Measurements from ENCODE around the gene MIGA2.

DNA sequence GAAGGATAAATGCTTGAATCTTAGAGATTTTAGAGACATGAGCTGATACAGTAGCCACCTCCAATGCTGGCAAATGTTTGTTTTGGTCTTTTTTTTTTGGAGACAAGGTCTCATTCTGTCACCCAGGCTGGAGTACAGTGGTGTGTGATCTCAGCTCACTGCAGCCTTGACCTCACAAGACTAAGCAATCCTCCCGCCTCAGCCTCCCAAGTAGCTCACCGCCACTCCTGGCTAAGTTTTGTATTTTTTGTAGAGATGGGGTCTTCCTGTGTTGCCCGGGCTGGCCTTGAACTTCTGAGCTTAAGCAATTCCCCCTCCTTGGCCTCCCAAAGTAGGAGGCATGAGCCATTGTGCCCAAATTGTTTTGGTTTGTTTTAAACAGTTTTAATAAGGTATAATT, 37.7 kb downstream of the MIGA2 start:
- TF ChIP-seq REST (IDR thresholded peaks at IDR 0.05; ENCODE audit: insufficient read depth in 1 of 2, low read depth in 2 of 2, low read length in 2 of 2) (no peak), POLR2AphosphoS5 (IDR thresholded peaks at IDR 0.05; ENCODE audit: low read depth, low read length) (no peak), SIN3A (IDR thresholded peaks at IDR 0.05; ENCODE audit: borderline replicate concordance, insufficient read depth, low read length) (no peak), TAF1 (IDR thresholded peaks at IDR 0.05; ENCODE audit: borderline replicate concordance, insufficient read depth, low read length) (no peak)

All from PFSK-1 (cell line).